DOHH2 (cell line): ENCODE measurements around the gene LRRC4C.

Experiments
- H3F3A ChIP-seq: fragments of 200-600 bp; sonication (generic), shearing (Covaris generic); 2 replicates; pipeline ENCODE4 v1.6.0; 2016; ENCODE audit warnings: antibody characterized with exemption, mild to moderate bottlenecking; ENCODE audit not compliant: control insufficient read depth, insufficient read depth
- H3K27ac ChIP-seq: fragments of 200-600 bp; sonication (generic); 2 replicates; pipeline ENCODE4 v1.5.1; 2014; ENCODE audit warnings: low read depth, mild to moderate bottlenecking, low read length, moderate library complexity
- H3K27me3 ChIP-seq: fragments of 200-600 bp; sonication (generic); 2 replicates; pipeline ENCODE4 v1.6.1; 2014; ENCODE audit warnings: mild to moderate bottlenecking, low read length, mixed read lengths; ENCODE audit not compliant: control insufficient read depth
- H3K36me3 ChIP-seq: fragments of 200-600 bp; sonication (generic); 2 replicates; pipeline ENCODE4 v1.6.1; 2014; ENCODE audit warnings: mild to moderate bottlenecking, low read length, moderate library complexity, mixed read lengths; ENCODE audit not compliant: control insufficient read depth
- H3K4me1 ChIP-seq: fragments of 200-600 bp; sonication (generic); 2 replicates; pipeline ENCODE4 v1.6.1; 2014; ENCODE audit warnings: mild to moderate bottlenecking, low read length, mixed read lengths; ENCODE audit not compliant: control insufficient read depth
- H3K4me2 ChIP-seq: fragments of 200-600 bp; sonication (generic); 2 replicates; pipeline ENCODE4 v1.6.0; 2014; ENCODE audit warnings: mild to moderate bottlenecking, low read length, moderate library complexity
- H3K4me3 ChIP-seq: fragments of 200-600 bp; sonication (generic); 2 replicates; pipeline ENCODE4 v1.5.1; 2014; ENCODE audit warnings: mild to moderate bottlenecking, low read length, mixed read lengths
- H3K79me2 ChIP-seq: fragments of 200-600 bp; sonication (generic); 2 replicates; pipeline ENCODE4 v1.6.1; 2014; ENCODE audit warnings: mild to moderate bottlenecking, low read length, mixed read lengths; ENCODE audit not compliant: control insufficient read depth
- H3K9me2 ChIP-seq: fragments of 200-600 bp; sonication (generic); replicated peaks from 2 replicates; pipeline ENCODE4 v1.6.1; 2014; ENCODE audit warnings: mild to moderate bottlenecking, low read length, mixed read lengths; ENCODE audit not compliant: control insufficient read depth
- H3K9me3 ChIP-seq: fragments of 200-600 bp; sonication (generic); 2 replicates; pipeline ENCODE4 v1.6.1; 2014; ENCODE audit warnings: antibody characterized with exemption, low read length, mixed read lengths; ENCODE audit not compliant: control insufficient read depth, insufficient read depth
- H4K20me1 ChIP-seq: fragments of 200-600 bp; sonication (generic); 2 replicates; pipeline ENCODE4 v1.6.0; 2014; ENCODE audit warnings: low read depth, mild to moderate bottlenecking, antibody characterized with exemption, low read length, moderate library complexity; ENCODE audit not compliant: control insufficient read depth, insufficient read depth
- CTCF ChIP-seq: fragments of 200-600 bp; sonication (generic); IDR thresholded peaks from one replicate; pipeline ENCODE4 v1.5.1; 2014; ENCODE audit warnings: antibody characterized with exemption, mild to moderate bottlenecking, low read depth, low read length; ENCODE audit not compliant: poor library complexity, severe bottlenecking
- EZH2phosphoT487 ChIP-seq: fragments of 200-600 bp; sonication (generic); IDR thresholded peaks from 2 replicates; pipeline ENCODE4 v1.6.1; 2017; ENCODE audit warnings: borderline replicate concordance, mild to moderate bottlenecking, antibody characterized with exemption, low read length, moderate library complexity, mixed read lengths

The LRRC4C gene

GRCh38 chr11:40987776-40988435 is 471.5 kb downstream of the LRRC4C start:
- TF ChIP-seq EZH2phosphoT487 = no peak
- no peak for TF ChIP-seq CTCF
- Histone ChIP-seq H3K9me2 (no peaks in the 10 kb centered on the region), H4K20me1 (no peaks in the 10 kb centered on the region), H3F3A (no peaks in the 10 kb centered on the region), H3K79me2 (no peaks in the 10 kb centered on the region), H3K36me3 (no peaks in the 10 kb centered on the region), H3K27ac (no peak overlapping the region), H3K9me3 (no peaks in the 10 kb centered on the region), H3K4me2 (no peak overlapping the region), H3K4me1 (no peaks in the 10 kb centered on the region), H3K27me3 (no peaks in the 10 kb centered on the region), H3K4me3 (no peak overlapping the region)

- TF ChIP-seq EZH2phosphoT487 (no peak), CTCF (no peak)
- no peaks in the 10 kb centered on the region for H3K9me3 ChIP-seq
- H3K4me3 ChIP-seq = no peak overlapping the region
- no peaks in the 10 kb centered on the region for H3F3A ChIP-seq
- no peak overlapping the region for H3K27ac ChIP-seq
- H3K9me2 ChIP-seq = no peaks in the 10 kb centered on the region
- no peak overlapping the region for H3K4me2 ChIP-seq
- no peaks in the 10 kb centered on the region for H3K36me3 ChIP-seq
- H4K20me1 ChIP-seq = no peaks in the 10 kb centered on the region
- H3K4me1 ChIP-seq = no peaks in the 10 kb centered on the region
- no peaks in the 10 kb centered on the region for H3K79me2 ChIP-seq
- H3K27me3 ChIP-seq = no peaks in the 10 kb centered on the region
These were observed 473.1 kb downstream of the LRRC4C start for GRCh38 chr11:40986320-40986719.

GRCh38 chr11:40975076-40975475 is 484.4 kb downstream of the LRRC4C start:
- no peaks in the 10 kb centered on the region for H3K36me3 ChIP-seq
- no peaks in the 10 kb centered on the region for H3K9me2 ChIP-seq
- H3K27ac ChIP-seq = no peak overlapping the region
- H3K27me3 ChIP-seq = no peaks in the 10 kb centered on the region
- H3F3A ChIP-seq = no peaks in the 10 kb centered on the region
- no peaks in the 10 kb centered on the region for H3K79me2 ChIP-seq
- TF ChIP-seq CTCF (no peak), EZH2phosphoT487 (no peak)
- no peak overlapping the region for H3K4me3 ChIP-seq
- H3K4me2 ChIP-seq = no peak overlapping the region
- no peaks in the 10 kb centered on the region for H3K9me3 ChIP-seq
- no peaks in the 10 kb centered on the region for H3K4me1 ChIP-seq
- H4K20me1 ChIP-seq = no peaks in the 10 kb centered on the region
